SU-DHL-6 (cell line): ENCODE measurements around the gene CELSR3.

Source experiments
- EZH2phosphoT487 ChIP-seq: fragments of 200-600 bp; sonication (generic), shearing (Covaris generic); conservative IDR thresholded peaks from 2 replicates; pipeline ENCODE4 v1.6.1; 2018; ENCODE audit warnings: mild to moderate bottlenecking, antibody characterized with exemption, low read length, moderate library complexity, mixed read lengths
- TF ChIP-seq, protein P1 (sequence below): fragments of 200-600 bp; sonication (generic); IDR thresholded peaks from one replicate; pipeline ENCODE4 v1.5.1; 2017; ENCODE audit warnings: antibody characterized with exemption, mild to moderate bottlenecking, low read length, moderate library complexity; ENCODE audit not compliant: insufficient read depth, poor library complexity, severe bottlenecking

DNA sequence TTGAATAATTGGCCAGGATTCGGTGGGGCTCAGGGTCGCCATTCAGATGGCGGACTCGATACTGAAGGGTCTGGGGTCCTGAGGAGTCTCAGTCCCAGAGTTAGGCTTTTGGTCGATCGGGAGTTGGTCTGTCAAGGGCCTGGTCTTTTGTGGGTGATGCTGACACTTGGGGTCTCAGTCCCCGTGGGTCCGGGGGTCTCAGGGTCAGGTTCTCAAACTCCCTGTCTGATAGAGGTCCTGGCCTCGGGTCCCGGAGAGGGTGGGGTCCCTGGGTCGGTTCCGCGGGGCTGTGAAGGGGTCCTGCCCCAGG lies 22.6 kb upstream of the CELSR3 start:
- TF ChIP-seq, protein P1, sequence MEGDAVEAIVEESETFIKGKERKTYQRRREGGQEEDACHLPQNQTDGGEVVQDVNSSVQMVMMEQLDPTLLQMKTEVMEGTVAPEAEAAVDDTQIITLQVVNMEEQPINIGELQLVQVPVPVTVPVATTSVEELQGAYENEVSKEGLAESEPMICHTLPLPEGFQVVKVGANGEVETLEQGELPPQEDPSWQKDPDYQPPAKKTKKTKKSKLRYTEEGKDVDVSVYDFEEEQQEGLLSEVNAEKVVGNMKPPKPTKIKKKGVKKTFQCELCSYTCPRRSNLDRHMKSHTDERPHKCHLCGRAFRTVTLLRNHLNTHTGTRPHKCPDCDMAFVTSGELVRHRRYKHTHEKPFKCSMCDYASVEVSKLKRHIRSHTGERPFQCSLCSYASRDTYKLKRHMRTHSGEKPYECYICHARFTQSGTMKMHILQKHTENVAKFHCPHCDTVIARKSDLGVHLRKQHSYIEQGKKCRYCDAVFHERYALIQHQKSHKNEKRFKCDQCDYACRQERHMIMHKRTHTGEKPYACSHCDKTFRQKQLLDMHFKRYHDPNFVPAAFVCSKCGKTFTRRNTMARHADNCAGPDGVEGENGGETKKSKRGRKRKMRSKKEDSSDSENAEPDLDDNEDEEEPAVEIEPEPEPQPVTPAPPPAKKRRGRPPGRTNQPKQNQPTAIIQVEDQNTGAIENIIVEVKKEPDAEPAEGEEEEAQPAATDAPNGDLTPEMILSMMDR, result no peak
- no peak for TF ChIP-seq EZH2phosphoT487
